ENCODE data around the gene PPP1R3D. TPM values are rescaled to one million over a fixed set of nuclear protein-coding genes. Genes with fewer than 3 reads are reported as not detected.

PPP1R3D gene
- total RNA-seq, 2 experiments from 2014 or later, result 4.5 to 5.1 TPM

GRCh38 chr20:59937150-59937549 is 3.0 kb downstream of the PPP1R3D start:
- Histone ChIP-seq H3K9me3 (ENCODE audit: low read length) (no peaks in the 10 kb centered on the region), H3K4me1 (ENCODE audit: insufficient read depth, low read length, poor library complexity, severe bottlenecking) (peaks cover 25% of the 10 kb centered on the region), H3K4me3 (ENCODE audit: low read depth, low read length, poor library complexity, severe bottlenecking) (no peak overlapping the region), H3K4me2 (ENCODE audit: low read length) (peak overlapping the region; percentile 99), H4K20me1 (ENCODE audit: insufficient read depth, low read length) (no peaks in the 10 kb centered on the region; the same call in 1 of the 2 replicates), H3K27ac (ENCODE audit: low read depth, low read length, poor library complexity, severe bottlenecking) (no peak overlapping the region), H3K36me3 (ENCODE audit: insufficient read depth, low read length) (peaks cover under 1% of the 10 kb centered on the region; the same call in 1 of the 2 replicates), H3K79me2 (ENCODE audit: insufficient read depth, low read depth, low read length) (peaks cover 13% of the 10 kb centered on the region), H2AFZ (ENCODE audit: low read length) (no peak overlapping the region), H3K9me2 (ENCODE audit: insufficient read depth, low read length) (no peaks in the 10 kb centered on the region)
- ChIA-PET CTCF (ENCODE audit: unreplicated experiment) (no interaction called here), POLR2A (interaction anchor here (1.0 kb wide), 1 partner anchor 9 kb away, joined by 3 read pairs; no protein-coding TSS in a partner anchor)
- intact Hi-C loops (cut with micrococcal nuclease; ENCODE audit: unreplicated experiment), result no loop called here
- DNase-seq (ENCODE audit: low spot score), result no peak
- TF ChIP-seq, protein P1, sequence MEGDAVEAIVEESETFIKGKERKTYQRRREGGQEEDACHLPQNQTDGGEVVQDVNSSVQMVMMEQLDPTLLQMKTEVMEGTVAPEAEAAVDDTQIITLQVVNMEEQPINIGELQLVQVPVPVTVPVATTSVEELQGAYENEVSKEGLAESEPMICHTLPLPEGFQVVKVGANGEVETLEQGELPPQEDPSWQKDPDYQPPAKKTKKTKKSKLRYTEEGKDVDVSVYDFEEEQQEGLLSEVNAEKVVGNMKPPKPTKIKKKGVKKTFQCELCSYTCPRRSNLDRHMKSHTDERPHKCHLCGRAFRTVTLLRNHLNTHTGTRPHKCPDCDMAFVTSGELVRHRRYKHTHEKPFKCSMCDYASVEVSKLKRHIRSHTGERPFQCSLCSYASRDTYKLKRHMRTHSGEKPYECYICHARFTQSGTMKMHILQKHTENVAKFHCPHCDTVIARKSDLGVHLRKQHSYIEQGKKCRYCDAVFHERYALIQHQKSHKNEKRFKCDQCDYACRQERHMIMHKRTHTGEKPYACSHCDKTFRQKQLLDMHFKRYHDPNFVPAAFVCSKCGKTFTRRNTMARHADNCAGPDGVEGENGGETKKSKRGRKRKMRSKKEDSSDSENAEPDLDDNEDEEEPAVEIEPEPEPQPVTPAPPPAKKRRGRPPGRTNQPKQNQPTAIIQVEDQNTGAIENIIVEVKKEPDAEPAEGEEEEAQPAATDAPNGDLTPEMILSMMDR (conservative IDR thresholded peaks at IDR 0.05; ENCODE audit: low read length), result no peak
- no peak for TF ChIP-seq EZH2phosphoT487 (IDR thresholded peaks at IDR 0.05; ENCODE audit: borderline replicate concordance, low read depth, low read length)
- TSS peak; percentile 81 for BruUV-seq (replicated peaks)

- DNase-seq (ENCODE audit: low spot score), result no peak
- H2AFZ ChIP-seq (ENCODE audit: low read length), result no peak overlapping the region
- H4K20me1 ChIP-seq (ENCODE audit: insufficient read depth, low read length), result no peaks in the 10 kb centered on the region; the same call in 1 of the 2 replicates
- peaks cover 20% of the 10 kb centered on the region for H3K4me1 ChIP-seq (ENCODE audit: insufficient read depth, low read length, poor library complexity, severe bottlenecking)
- no peaks in the 10 kb centered on the region for H3K36me3 ChIP-seq (ENCODE audit: insufficient read depth, low read length)
- intact Hi-C loops (cut with micrococcal nuclease; ENCODE audit: unreplicated experiment), result no loop called here
- H3K27ac ChIP-seq (ENCODE audit: low read depth, low read length, poor library complexity, severe bottlenecking), result no peak overlapping the region
- 0 out of 2 replicates have a peak overlapping the region, but pooled peaks have one; percentile 1 for H3K4me2 ChIP-seq (ENCODE audit: low read length)
- TF ChIP-seq, protein P1 (conservative IDR thresholded peaks at IDR 0.05; ENCODE audit: low read length), result no peak
- TF ChIP-seq EZH2phosphoT487 (IDR thresholded peaks at IDR 0.05; ENCODE audit: borderline replicate concordance, low read depth, low read length), result no peak
- ChIA-PET CTCF (ENCODE audit: unreplicated experiment) (no interaction called here), POLR2A (interaction anchor here (1.0 kb wide), 1 partner anchor 9 kb away, joined by 3 read pairs; no protein-coding TSS in a partner anchor)
- no peaks in the 10 kb centered on the region for H3K9me3 ChIP-seq (ENCODE audit: low read length)
- peaks cover 7% of the 10 kb centered on the region for H3K79me2 ChIP-seq (ENCODE audit: insufficient read depth, low read depth, low read length)
- H3K4me3 ChIP-seq (ENCODE audit: low read depth, low read length, poor library complexity, severe bottlenecking), result no peak overlapping the region
- no TSS peak for BruUV-seq (replicated peaks)
- H3K9me2 ChIP-seq (ENCODE audit: insufficient read depth, low read length), result no peaks in the 10 kb centered on the region
These were observed 3.7 kb downstream of the PPP1R3D start for GRCh38 chr20:59936409-59936808.

- ChIA-PET CTCF (ENCODE audit: unreplicated experiment) (no interaction called here), POLR2A (interaction anchor here (1.0 to 1.4 kb wide), 2 partner anchors 13 to 38 kb away, joined by 3 to 7 read pairs; no protein-coding TSS in a partner anchor)
- Histone ChIP-seq H4K20me1 (ENCODE audit: insufficient read depth, low read length) (no peaks in the 10 kb centered on the region; the same call in 1 of the 2 replicates), H3K4me1 (ENCODE audit: insufficient read depth, low read length, poor library complexity, severe bottlenecking) (peaks cover 17% of the 10 kb centered on the region), H2AFZ (ENCODE audit: low read length) (no peak overlapping the region), H3K9me2 (ENCODE audit: insufficient read depth, low read length) (no peaks in the 10 kb centered on the region), H3K9me3 (ENCODE audit: low read length) (no peaks in the 10 kb centered on the region), H3K79me2 (ENCODE audit: insufficient read depth, low read depth, low read length) (no peaks in the 10 kb centered on the region), H3K4me3 (ENCODE audit: low read depth, low read length, poor library complexity, severe bottlenecking) (no peak overlapping the region), H3K4me2 (ENCODE audit: low read length) (no peak overlapping the region), H3K36me3 (ENCODE audit: insufficient read depth, low read length) (no peaks in the 10 kb centered on the region), H3K27ac (ENCODE audit: low read depth, low read length, poor library complexity, severe bottlenecking) (no peak overlapping the region)
- BruUV-seq (replicated peaks), result no TSS peak
- TF ChIP-seq EZH2phosphoT487 (IDR thresholded peaks at IDR 0.05; ENCODE audit: borderline replicate concordance, low read depth, low read length), result no peak
- TF ChIP-seq, protein P1 (conservative IDR thresholded peaks at IDR 0.05; ENCODE audit: low read length), result no peak
- DNase-seq (ENCODE audit: low spot score), result no peak
- intact Hi-C loops (cut with micrococcal nuclease; ENCODE audit: unreplicated experiment), result no loop called here
These were observed 4.5 kb downstream of the PPP1R3D start for GRCh38 chr20:59935457-59936185.
